ENCODE results near the gene SLC41A3. TPM values are rescaled to one million over a fixed set of nuclear protein-coding genes. Genes with fewer than 3 reads are reported as not detected.
"Not testable (repeated sequence)": the region's sequence is repeated elsewhere in the genome, so short reads cannot be mapped to it uniquely, and the experiment has no call there.

Gene SLC41A3
- total and polyA plus RNA-seq, 4 donors, result 32.6 to 71.4 (median 66.8) TPM

DNA sequence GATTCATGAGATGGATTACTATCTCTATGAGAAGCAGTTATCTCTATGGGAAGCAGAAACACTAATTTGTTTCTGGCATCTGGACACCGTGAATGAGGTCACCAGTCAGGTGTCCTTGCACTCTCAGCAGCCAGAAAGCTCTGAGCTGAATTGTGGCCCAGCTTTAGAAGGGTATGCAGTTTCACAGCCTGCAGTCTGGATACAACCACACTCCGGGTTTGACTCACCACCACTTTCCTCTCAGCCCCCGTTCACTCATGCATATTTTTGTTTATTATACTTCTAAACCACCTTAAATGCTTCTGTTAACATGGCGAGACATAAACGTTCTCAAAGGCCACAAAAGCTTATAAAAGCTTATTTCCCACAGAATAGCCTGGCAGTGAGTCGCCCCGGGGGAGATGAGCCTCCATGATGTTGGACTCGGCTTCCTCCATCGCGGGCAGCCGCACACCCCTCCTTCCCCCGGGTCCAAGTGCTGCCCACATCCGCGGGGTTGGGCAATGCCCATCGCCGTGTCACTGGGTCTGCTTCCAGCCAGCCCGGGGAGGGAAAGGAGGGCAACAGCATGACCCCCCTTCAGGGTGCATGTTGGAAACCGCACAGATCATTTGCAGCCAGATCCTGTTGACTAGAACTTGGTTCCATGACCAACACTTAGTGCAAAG is 16.8 kb upstream of the SLC41A3 start:
- ATAC-seq (ENCODE audit: low FRiP score), result peak; percentile 39
- peak in 1 of 2 donors; percentile 77 for DNase-seq
- Histone ChIP-seq H3K9me3 (ENCODE audit: control insufficient read depth, low read length) (no peaks in the 10 kb centered on the region), H3K4me1 (ENCODE audit: control insufficient read depth in 1 of 2, insufficient read depth in 2 of 2, low read length in 2 of 2) (peaks cover 2 to 7% of the 10 kb centered on the region in 2 donors), H3K4me3 (ENCODE audit: low read length in 2 of 2) (no peak overlapping the region), H3K27me3 (ENCODE audit: control insufficient read depth in 1 of 2, insufficient read depth in 2 of 2, low read length in 1 of 2) (no peaks in the 10 kb centered on the region), H3K36me3 (ENCODE audit: control insufficient read depth in 1 of 2, insufficient read depth in 2 of 2, low read length in 1 of 2) (no peaks in the 10 kb centered on the region), H3K27ac (ENCODE audit: low read depth in 1 of 2, low read length in 2 of 2) (peak overlapping the region; percentile 90 to 91)
- 6 to 9% methylated on average over 18 of the region's 18 CpGs for WGBS, 2 donors
- intact Hi-C loops (cut with DNase I), result loop anchor here in 1 of 2 donors (1.0 to 5.0 kb wide), 3 partner anchors 16 to 108 kb away; partner anchors contain the start of gene SLC41A3

DNA sequence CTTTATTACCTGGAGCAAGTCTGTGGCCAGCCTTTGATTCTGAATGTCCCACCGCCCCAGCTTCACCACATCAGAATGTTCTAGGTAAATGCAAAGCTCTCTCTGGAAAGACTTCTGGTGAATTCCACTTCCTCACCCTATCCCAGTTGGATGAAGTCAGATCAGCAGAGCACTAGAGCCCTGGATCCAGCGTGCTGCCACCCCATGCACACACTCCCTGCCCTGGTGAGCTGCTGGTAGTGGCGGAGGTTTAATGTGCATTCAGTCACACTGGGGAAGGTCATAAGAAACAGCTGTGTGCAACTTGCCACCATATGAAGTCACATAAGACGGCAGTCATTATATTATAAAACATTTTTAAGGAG is 16.3 kb upstream of the SLC41A3 start:
- intact Hi-C loops (cut with DNase I), result loop anchor here in 1 of 2 donors (1.0 to 5.0 kb wide), 3 partner anchors 16 to 108 kb away; partner anchors contain the start of gene SLC41A3
- 25 to 37% methylated on average over 4 of the region's 4 CpGs for WGBS, 2 donors
- H3K4me1 ChIP-seq (ENCODE audit: control insufficient read depth in 1 of 2, insufficient read depth in 2 of 2, low read length in 2 of 2), result peaks cover 2 to 7% of the 10 kb centered on the region in 2 donors
- H3K36me3 ChIP-seq (ENCODE audit: control insufficient read depth in 1 of 2, insufficient read depth in 2 of 2, low read length in 1 of 2), result no peaks in the 10 kb centered on the region
- no peaks in the 10 kb centered on the region for H3K9me3 ChIP-seq (ENCODE audit: control insufficient read depth, low read length)
- peak overlapping the region; percentile 59 to 61 for H3K27ac ChIP-seq (ENCODE audit: low read depth in 1 of 2, low read length in 2 of 2)
- DNase-seq (no peak), ATAC-seq (ENCODE audit: low FRiP score) (no peak)
- no peak overlapping the region for H3K4me3 ChIP-seq (ENCODE audit: low read length in 2 of 2)
- H3K27me3 ChIP-seq (ENCODE audit: control insufficient read depth in 1 of 2, insufficient read depth in 2 of 2, low read length in 1 of 2), result no peaks in the 10 kb centered on the region

DNA sequence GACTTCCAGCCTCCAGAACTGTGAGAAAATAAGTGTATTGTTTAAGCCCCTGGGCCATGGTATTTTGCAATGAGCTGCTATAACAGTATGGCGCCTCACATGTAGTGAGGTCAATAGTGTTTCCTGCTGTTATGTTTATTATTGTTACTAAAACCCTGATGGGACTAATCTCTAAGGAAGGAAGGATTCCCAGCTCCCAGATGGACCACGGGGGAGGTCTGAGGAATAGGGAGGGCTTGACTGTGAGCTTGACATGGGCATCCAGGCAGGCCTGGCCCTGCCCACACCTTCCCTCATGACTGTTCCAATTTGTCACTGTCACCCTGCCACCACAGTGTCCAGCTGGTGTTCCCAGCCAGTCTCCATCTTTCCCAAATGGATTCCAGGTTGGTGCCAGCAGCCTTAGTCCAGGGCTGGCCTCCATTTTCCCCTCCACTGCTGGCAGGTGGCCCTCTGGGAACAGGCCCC is 14.5 kb upstream of the SLC41A3 start:
- WGBS, 2 donors, result 56 to 67% methylated on average over 2 of the region's 2 CpGs
- ATAC-seq (ENCODE audit: low FRiP score) (no peak), DNase-seq (no peak)
- peaks cover 2 to 7% of the 10 kb centered on the region in 2 donors for H3K4me1 ChIP-seq (ENCODE audit: control insufficient read depth in 1 of 2, insufficient read depth in 2 of 2, low read length in 2 of 2)
- H3K4me3 ChIP-seq (ENCODE audit: low read length in 2 of 2), result no peak overlapping the region
- no peaks in the 10 kb centered on the region for H3K36me3 ChIP-seq (ENCODE audit: control insufficient read depth in 1 of 2, insufficient read depth in 2 of 2, low read length in 1 of 2)
- intact Hi-C loops (cut with DNase I), result no loop called here
- H3K27me3 ChIP-seq (ENCODE audit: control insufficient read depth in 1 of 2, insufficient read depth in 2 of 2, low read length in 1 of 2), result no peaks in the 10 kb centered on the region
- H3K27ac ChIP-seq (ENCODE audit: low read depth in 1 of 2, low read length in 2 of 2), result peak overlapping the region in 1 of 2 donors; percentile 26
- no peaks in the 10 kb centered on the region for H3K9me3 ChIP-seq (ENCODE audit: control insufficient read depth, low read length)

DNA sequence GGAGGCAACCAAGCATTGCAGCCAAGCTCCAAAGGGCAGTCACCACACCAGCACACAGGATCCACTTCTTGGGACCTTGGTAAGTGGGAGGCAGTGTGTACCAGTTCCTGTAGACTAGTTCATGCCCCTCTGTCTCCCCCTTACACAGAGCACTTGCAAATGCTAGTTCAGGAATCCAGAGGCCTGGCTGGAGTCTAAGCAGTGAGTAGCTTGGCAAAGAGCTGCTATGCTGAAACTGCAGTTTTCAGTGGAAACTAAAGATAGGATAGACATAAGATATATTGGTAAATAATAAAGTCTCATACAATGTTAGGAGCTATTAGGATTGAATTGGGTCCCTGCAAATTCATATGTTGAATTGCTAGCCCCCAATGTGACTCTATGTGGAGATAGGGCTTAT is 13.9 kb upstream of the SLC41A3 start:
- DNase-seq (no peak), ATAC-seq (ENCODE audit: low FRiP score) (no peak)
- no peak overlapping the region for H3K27ac ChIP-seq (ENCODE audit: low read depth in 1 of 2, low read length in 2 of 2)
- H3K36me3 ChIP-seq (ENCODE audit: control insufficient read depth in 1 of 2, insufficient read depth in 2 of 2, low read length in 1 of 2), result no peaks in the 10 kb centered on the region
- H3K4me1 ChIP-seq (ENCODE audit: control insufficient read depth in 1 of 2, insufficient read depth in 2 of 2, low read length in 2 of 2), result peaks cover 2 to 7% of the 10 kb centered on the region in 2 donors
- no peaks in the 10 kb centered on the region for H3K27me3 ChIP-seq (ENCODE audit: control insufficient read depth in 1 of 2, insufficient read depth in 2 of 2, low read length in 1 of 2)
- intact Hi-C loops (cut with DNase I), result no loop called here
- H3K4me3 ChIP-seq (ENCODE audit: low read length in 2 of 2), result no peak overlapping the region
- no peaks in the 10 kb centered on the region for H3K9me3 ChIP-seq (ENCODE audit: control insufficient read depth, low read length)

DNA sequence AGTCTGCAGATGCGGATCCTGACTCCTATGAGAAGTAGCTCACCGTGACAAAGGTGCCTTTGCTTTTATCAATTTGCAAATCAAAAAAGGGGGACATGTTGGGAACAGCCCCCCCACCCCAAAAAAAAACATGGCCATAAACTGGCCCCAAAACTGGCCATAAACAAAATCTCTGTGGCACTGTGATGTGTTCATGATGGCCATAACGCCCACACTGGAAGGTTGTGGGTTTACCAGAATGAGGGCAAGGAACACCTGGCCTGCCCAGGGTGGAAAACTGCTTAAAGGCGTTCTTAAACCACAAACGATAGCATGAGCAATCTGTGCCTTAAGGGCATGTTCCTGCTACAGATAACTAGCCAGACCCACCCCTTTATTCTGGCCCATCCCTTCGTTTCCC is 12.3 kb upstream of the SLC41A3 start:
- WGBS, 2 donors, result 78 to 95% methylated on average over 6 of the region's 6 CpGs
- intact Hi-C loops (cut with DNase I); H3K4me1 ChIP-seq (ENCODE audit: control insufficient read depth in 1 of 2, insufficient read depth in 2 of 2, low read length in 2 of 2); H3K9me3 ChIP-seq (ENCODE audit: control insufficient read depth, low read length); H3K27ac ChIP-seq (ENCODE audit: low read depth in 1 of 2, low read length in 2 of 2); H3K4me3 ChIP-seq (ENCODE audit: low read length in 2 of 2); DNase-seq; H3K36me3 ChIP-seq (ENCODE audit: control insufficient read depth in 1 of 2, insufficient read depth in 2 of 2, low read length in 1 of 2); H3K27me3 ChIP-seq (ENCODE audit: control insufficient read depth in 1 of 2, insufficient read depth in 2 of 2, low read length in 1 of 2); ATAC-seq (ENCODE audit: low FRiP score): not testable (repeated sequence)

DNA sequence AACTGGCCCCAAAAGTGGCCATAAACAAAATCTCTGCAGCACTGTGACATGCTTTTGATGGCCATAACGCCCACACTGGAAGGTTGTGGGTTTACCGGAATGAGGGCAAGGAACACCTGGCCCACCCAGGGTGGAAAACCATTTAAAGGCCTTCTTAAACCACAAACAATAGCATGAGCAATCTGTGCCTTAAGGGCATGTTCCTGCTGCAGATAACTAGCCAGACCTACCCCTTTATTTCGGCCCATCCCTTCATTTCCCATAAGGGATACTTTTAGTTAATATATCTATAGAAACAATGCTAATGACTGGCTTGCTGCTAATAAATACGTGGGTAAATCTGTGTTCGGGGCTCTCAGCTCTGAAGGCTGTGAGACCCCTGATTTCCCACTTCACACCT is 8.2 kb upstream of the SLC41A3 start:
- H3K4me3 ChIP-seq (ENCODE audit: low read length in 2 of 2); intact Hi-C loops (cut with DNase I); H3K27me3 ChIP-seq (ENCODE audit: control insufficient read depth in 1 of 2, insufficient read depth in 2 of 2, low read length in 1 of 2); H3K4me1 ChIP-seq (ENCODE audit: control insufficient read depth in 1 of 2, insufficient read depth in 2 of 2, low read length in 2 of 2); H3K27ac ChIP-seq (ENCODE audit: low read depth in 1 of 2, low read length in 2 of 2); DNase-seq; H3K36me3 ChIP-seq (ENCODE audit: control insufficient read depth in 1 of 2, insufficient read depth in 2 of 2, low read length in 1 of 2); H3K9me3 ChIP-seq (ENCODE audit: control insufficient read depth, low read length); ATAC-seq (ENCODE audit: low FRiP score): not testable (repeated sequence)
- 96 to 97% methylated on average over 5 of the region's 5 CpGs for WGBS, 2 donors

DNA sequence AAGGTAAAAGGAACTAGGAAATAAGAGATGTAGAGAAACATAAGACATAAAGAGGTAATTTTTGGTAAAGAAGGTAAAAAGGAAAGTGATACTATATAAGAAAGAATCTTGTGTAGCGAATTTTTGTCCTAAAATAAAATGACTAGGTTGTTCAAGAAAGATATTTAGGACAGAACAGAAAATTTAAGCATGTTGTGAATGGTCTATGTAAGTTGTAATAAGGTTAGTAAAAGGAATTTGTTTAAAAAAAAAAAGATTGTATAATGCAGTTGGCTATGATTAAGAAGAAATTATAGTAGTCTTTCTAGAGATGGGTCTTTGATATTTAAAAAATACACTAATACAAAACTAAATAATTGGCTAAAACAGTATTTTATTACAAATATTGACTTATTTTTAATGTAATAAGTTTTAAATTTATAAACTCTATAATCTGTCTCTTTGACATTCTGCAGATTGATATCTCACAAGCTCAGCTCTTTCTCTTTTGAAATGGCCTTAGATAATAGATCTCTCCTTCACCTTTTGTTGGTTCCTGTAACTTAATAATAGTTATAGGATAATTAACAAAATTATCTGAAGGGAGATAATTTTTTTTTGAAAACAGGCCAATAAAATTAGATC is 3.7 kb upstream of the SLC41A3 start:
- Histone ChIP-seq H3K27ac (ENCODE audit: low read depth in 1 of 2, low read length in 2 of 2) (no peak overlapping the region), H3K4me1 (ENCODE audit: control insufficient read depth in 1 of 2, insufficient read depth in 2 of 2, low read length in 2 of 2) (no peaks in the 10 kb centered on the region), H3K27me3 (ENCODE audit: control insufficient read depth in 1 of 2, insufficient read depth in 2 of 2, low read length in 1 of 2) (no peaks in the 10 kb centered on the region), H3K9me3 (ENCODE audit: control insufficient read depth, low read length) (no peaks in the 10 kb centered on the region), H3K4me3 (ENCODE audit: low read length in 2 of 2) (no peak overlapping the region), H3K36me3 (ENCODE audit: control insufficient read depth in 1 of 2, insufficient read depth in 2 of 2, low read length in 1 of 2) (no peaks in the 10 kb centered on the region)
- no peak for DNase-seq
- WGBS, 2 donors, result 100% methylated on average over 1 of the region's 1 CpG
- intact Hi-C loops (cut with DNase I), result no loop called here
- no peak for ATAC-seq (ENCODE audit: low FRiP score)

DNA sequence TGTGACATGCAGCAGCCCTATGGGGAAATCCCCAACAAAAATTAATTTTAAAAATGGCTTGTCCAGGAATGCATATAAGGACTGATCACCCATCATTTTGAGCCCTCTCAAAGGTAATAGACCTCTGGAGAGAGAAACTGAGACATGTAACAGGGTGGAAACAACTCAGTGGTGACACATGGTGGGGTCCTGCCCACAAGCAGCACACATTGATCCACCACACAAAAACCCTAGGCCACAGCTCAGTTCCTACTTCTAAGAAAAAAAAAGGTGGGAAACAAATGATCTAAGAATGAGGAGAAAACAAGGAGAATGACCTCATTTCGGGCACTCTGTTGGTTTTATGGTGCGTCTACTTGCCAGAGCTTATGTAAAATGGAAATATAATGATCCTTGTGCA is 1.9 kb upstream of the SLC41A3 start:
- DNase-seq (no peak), ATAC-seq (ENCODE audit: low FRiP score) (no peak)
- intact Hi-C loops (cut with DNase I), result no loop called here
- no peaks in the 10 kb centered on the region for H3K27me3 ChIP-seq (ENCODE audit: control insufficient read depth in 1 of 2, insufficient read depth in 2 of 2, low read length in 1 of 2)
- no peaks in the 10 kb centered on the region for H3K9me3 ChIP-seq (ENCODE audit: control insufficient read depth, low read length)
- no peaks in the 10 kb centered on the region for H3K4me1 ChIP-seq (ENCODE audit: control insufficient read depth in 1 of 2, insufficient read depth in 2 of 2, low read length in 2 of 2)
- no peaks in the 10 kb centered on the region for H3K36me3 ChIP-seq (ENCODE audit: control insufficient read depth in 1 of 2, insufficient read depth in 2 of 2, low read length in 1 of 2)
- no peak overlapping the region for H3K27ac ChIP-seq (ENCODE audit: low read depth in 1 of 2, low read length in 2 of 2)
- no peak overlapping the region for H3K4me3 ChIP-seq (ENCODE audit: low read length in 2 of 2)
- 50 to 85% methylated on average over 2 of the region's 2 CpGs for WGBS, 2 donors

DNA sequence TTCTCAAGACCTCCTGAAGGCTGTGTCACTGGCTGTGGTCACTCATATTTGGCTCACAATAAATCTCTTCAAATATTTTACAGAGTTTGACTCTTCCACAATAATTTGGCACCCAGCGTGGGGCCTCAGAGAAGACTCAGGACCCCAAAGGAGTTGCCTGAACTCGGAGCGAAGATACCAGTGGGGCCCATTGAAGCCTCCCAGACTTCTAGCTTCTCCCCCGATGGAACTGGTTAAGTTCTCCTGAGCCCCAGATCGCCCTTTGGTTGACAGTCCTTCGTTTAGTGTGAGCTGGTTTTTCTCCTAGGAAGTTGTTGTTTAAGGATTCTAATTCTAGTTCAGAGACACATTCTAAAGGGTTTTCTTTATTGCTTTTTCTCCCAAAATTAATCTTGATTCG is 1.4 kb upstream of the SLC41A3 start:
- no peak overlapping the region for H3K4me3 ChIP-seq (ENCODE audit: low read length in 2 of 2)
- 97 to 98% methylated on average over 7 of the region's 7 CpGs for WGBS, 2 donors
- no peaks in the 10 kb centered on the region for H3K27me3 ChIP-seq (ENCODE audit: control insufficient read depth in 1 of 2, insufficient read depth in 2 of 2, low read length in 1 of 2)
- H3K4me1 ChIP-seq (ENCODE audit: control insufficient read depth in 1 of 2, insufficient read depth in 2 of 2, low read length in 2 of 2), result no peaks in the 10 kb centered on the region
- no peak for ATAC-seq (ENCODE audit: low FRiP score)
- no peak overlapping the region for H3K27ac ChIP-seq (ENCODE audit: low read depth in 1 of 2, low read length in 2 of 2)
- intact Hi-C loops (cut with DNase I), result no loop called here
- no peaks in the 10 kb centered on the region for H3K36me3 ChIP-seq (ENCODE audit: control insufficient read depth in 1 of 2, insufficient read depth in 2 of 2, low read length in 1 of 2)
- no peak for DNase-seq
- no peaks in the 10 kb centered on the region for H3K9me3 ChIP-seq (ENCODE audit: control insufficient read depth, low read length)
